HG03520 (cell line): ENCODE measurements around the gene TBCD.

ENCODE experiments used
- ATAC-seq: cut with Tn5 transposase; IDR thresholded peaks from one replicate; pipeline ENCODE4 v1.9.1; 2021; ENCODE audit warnings: mild to moderate bottlenecking, moderate library complexity; ENCODE audit not compliant: unreplicated experiment

TBCD gene

GRCh38 chr17:82789806-82790205, 37.9 kb downstream of the TBCD start:
- ATAC-seq, result no peak

DNA sequence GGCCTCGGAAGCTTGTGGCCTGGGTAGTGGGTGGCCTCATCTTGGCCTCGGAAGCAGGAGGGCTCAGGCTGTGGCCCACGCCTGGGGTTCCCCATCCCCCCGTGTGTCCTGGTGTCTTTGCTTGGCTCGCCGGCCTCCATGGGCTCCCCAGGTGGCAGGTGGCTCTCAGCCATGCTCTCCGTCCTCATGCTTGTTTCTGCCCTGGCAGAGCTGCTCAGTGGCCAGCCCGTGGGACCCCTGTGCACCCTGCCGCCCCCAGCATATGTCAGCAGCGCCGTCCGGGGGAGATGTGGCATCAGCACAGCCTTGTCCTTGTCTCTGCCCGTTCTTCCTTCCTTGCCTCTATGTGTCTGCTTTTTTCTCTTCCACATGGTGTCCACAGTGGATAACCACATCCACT, 38.5 kb downstream of the TBCD start:
- ATAC-seq, result no peak

DNA sequence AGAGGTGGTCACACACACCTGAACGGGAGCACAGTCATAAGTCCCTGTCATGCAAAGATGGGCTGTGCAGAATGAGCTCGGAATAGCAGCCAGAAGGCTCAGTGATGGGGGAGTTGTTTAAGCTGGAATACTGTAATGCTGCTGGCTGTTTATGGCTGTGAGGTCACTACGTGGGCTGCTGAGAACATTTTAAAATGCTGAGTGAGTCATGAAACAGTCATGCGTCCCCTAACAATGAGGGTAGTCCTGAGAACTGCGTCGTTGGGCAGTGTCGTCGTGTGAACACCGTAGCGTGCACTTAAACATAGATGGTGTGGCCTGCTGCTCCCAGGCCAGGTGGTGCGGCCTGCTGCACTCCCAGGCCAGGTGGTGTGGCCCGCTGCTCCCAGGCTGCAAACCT, 39.7 kb downstream of the TBCD start:
- no peak for ATAC-seq

DNA sequence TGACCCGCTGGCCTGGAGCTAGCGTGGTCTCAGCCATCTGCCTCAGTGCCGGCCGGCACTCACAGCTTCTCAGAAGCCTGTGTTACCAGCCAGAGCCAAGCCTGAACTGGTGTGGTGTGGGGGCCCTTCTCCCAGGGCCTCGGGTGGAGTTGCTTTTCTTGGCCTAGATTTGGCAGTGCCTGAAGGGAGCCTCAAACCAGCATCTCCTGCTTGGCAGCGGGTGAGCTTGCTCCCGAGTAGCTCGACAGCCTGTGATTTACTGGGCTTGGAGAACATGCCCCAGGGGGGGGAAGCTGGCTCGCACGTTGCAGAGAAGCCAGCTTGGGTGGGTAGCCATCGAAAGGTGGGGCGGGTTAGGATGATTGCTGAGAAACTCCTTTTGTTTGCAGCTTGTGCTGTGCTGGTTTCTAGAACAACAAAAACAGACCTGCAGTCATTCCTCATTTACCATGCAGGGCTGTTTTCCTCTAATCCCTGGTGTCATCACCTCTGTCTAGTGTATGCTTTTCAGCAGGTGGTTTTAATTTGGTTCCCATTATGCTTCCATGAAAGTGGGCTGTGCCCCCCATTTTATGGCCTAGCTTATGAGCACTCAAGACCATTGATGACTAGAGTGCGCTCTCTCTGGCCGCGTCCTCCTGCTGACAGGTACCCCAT, 42.2 kb downstream of the TBCD start:
- no peak for ATAC-seq

GRCh38 chr17:82794781-82795482, 43.1 kb downstream of the TBCD start:
- ATAC-seq, result no peak

DNA sequence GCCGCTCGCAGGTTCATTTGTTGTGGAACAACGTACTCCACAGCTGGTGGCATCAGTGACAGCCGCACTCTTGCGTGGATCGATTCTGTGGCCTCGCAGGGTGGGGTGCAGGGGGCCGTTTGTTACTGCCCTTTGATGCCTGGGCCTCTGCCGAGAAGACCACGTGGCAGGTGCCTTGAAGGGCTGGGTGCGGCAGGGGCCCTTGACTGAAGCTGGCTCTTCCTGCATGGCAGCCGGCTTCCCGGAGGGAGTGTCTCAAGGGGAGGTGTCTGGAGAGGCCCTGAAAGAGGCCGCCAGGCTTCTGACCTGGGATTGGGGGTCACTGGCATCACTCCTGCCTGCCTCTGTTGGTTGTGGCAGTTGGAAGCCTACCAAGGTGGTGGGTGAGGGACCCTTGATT, 43.8 kb downstream of the TBCD start:
- no peak for ATAC-seq

DNA sequence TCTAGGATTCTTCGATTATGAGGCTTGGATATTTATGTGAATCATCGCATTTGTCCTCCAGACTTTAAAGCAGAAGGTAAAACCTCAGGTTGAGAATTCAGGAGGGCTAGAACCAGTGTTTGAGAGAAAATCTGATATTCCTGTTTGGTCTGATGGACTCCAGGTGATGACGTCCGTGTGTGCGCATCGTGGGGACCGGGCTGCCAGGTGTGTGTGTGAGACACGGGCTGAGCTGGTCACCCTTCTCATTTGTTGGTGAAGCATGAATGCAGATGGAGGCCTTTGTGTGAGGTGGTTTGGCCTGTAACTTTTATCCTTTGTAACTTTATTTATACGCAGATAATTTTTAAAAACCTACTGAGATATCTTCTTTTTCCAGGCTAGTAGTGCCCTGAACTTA, 45.2 kb downstream of the TBCD start:
- no peak for ATAC-seq

DNA sequence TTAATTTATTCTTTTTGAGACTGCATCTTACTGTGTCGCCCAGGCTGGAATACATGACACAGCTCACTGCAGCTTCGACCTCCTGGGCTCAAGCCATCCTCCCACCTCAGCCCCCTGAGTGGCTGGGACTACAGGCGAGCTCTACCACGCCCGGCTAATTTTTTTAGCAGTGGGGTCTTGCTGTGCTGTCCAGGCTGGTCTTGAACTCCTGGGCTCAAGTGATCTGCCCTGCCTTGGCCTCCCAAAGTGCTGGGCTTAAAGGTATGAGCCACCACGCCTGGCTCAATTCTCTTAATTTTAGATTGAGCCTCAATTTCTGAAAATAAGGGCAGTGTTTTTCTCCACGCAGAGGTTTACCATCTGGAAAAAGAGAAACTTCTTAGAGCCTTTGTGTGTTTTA, 46.9 kb downstream of the TBCD start:
- no peak for ATAC-seq

DNA sequence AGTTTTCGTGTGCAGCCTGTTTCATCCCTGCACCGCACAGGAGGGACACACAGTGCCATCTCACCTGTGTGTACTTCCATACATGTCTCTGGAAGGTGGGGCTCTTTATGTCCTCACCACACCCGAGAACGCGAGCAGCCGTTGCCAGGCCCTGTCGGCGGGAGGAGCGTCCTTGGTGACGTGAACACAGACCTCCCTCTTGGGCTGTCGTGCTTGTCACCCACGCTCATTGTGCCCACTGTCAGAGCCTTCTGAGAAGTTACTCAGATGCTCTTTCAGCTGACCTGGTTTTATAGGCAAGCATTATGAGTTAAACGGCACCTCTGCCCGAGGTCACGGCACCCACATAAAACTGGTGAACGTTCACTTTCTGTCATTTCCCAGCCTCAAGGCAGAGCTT, 47.7 kb downstream of the TBCD start:
- ATAC-seq, result no peak

DNA sequence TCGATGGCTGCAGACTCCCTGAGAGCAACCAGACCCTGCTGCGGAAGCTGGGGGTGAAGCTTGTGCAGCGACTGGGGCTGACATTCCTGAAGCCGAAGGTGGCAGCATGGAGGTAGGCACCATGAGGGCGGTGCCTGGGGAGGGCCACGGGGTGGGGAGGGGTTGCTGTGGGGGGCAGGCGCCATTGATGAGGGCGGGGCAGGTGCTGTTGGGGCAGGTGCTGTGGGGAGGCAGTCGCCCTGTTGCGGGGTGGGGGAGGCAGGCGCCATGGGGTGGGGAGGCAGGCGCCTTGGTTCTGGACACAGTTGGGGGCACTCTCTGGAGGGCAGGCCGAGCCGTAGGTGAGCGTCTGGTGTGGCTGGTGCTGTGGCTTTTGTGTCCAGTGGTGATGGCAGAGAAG, 49.0 kb downstream of the TBCD start:
- ATAC-seq, result no peak

DNA sequence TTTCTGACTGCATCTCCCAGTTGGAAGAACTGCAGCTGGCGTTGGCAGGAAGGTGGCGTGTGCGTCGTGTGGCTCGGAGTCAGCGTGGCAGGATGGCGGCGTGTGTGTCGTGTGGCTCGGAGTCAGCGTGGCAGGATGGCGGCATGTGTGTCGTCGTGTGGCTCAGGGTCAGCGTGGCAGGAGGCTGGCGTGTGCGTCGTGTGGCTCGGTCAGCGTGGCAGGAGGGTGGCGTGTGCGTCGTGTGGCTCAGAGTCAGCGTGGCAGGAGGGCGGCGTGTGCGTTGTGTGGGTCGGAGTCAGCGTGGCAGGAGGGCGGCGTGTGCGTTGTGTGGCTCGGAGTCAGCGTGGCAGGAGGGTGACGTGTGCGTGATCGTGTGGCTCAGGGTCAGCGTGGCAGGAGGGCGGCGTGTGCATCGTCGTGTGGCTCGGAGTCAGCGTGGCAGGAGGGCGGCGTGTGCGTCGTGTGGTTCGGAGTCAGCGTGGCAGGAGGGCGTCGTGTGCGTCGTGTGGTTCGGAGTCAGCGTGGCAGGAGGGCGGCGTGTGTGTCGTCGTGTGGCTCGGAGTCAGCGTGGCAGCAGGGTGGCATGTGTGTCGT, 49.6 kb downstream of the TBCD start:
- no peak for ATAC-seq

DNA sequence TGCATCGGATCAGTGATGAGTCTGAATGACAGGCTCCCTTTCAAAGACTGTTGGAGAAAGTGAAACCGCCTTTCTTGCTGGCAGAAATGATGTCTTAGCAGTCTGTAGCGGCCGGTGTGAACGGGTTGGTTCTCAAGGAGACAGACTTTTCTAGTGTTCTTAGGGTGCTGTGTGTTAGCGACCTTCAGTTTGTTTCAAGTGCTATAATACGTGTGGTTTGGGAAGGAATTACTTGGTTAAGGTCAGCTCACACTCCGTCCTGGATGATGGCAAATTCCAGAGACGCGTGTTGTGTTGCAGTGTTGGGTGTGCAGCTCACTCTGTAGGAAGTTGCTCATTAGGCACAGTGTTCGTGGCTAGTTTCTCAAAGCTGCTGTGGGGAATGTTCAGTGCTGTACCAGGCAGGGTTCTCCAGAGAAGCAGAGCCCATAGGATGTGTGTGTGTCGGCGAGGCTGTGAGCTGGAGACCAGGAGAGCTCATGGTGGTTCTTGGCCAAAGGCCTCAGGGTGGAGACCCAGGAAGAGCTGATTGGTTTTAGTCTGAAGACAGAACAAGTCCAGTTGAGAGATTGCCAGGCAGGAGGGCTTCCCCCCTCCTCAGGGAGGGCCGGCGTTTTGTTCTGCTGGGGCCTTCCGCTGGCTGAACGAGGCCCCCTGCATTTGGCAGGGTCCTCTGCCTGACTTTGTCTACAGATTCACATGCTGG, 50.4 kb downstream of the TBCD start:
- no peak for ATAC-seq

- no peak for ATAC-seq
These were observed 51.3 kb downstream of the TBCD start for GRCh38 chr17:82803185-82803584.

GRCh38 chr17:82803606-82804005, 51.7 kb downstream of the TBCD start:
- no peak for ATAC-seq

DNA sequence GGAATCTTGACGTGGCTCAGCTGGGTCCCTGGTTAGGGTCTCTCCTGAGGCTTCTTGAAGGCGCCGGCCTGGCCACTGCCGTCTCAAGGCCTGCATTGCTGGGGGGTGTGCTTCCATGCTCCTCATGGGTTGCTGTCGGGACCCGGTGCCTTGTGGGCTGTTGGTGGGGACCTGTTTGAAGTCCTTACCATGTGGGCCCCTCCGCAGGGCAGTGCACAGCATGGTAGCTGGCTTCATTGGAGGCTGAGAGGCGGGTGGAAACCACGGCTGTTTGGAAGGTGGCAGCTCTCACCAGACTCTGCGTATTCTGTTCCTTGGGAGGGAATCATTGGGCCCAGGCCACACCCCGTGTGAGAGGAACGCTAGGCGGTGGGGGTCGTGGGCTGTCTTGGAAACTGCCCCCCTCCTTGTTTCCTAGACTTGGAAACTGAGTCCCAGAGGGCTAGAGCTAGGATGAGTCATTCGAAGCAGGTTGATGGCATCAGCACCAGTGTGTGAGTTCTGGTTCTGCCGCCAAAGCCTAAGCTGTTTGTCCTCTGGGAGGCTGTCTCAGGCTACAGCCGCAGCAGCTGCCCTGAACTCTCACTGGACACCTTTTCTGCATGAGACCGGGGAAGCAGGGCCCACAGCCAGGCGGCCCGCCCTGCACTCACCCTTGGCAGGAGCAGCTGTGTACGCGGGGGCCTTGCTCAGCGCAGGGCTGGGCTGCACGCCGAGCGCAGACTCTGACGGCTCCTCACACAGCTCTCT, 52.8 kb downstream of the TBCD start:
- no peak for ATAC-seq

- no peak for ATAC-seq
These were observed 53.4 kb downstream of the TBCD start for GRCh38 chr17:82805254-82805653.

GRCh38 chr17:82805823-82806222, 54.0 kb downstream of the TBCD start:
- ATAC-seq, result no peak

- ATAC-seq, result no peak
These were observed 54.8 kb downstream of the TBCD start for GRCh38 chr17:82806645-82807044.

DNA sequence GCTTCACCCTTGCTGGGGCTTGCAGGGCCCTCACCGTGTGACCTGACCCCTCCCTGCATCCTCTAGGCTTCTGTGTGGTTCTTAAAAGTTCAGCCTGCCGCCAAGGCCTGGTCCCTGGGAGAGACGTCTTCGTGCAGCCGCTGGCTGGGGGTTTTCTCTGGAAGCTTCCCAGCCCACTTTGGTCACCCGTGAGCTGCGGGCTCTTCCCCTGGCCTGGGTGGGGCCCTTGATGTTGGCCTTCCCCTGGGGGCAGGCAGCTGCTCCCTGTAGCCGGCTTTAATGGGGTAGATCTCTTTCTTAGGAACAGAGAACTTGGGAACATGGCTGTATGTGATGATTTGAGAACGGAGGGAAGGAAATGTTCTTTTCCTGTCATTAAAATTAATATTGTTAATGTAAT, 55.2 kb downstream of the TBCD start:
- ATAC-seq, result no peak

DNA sequence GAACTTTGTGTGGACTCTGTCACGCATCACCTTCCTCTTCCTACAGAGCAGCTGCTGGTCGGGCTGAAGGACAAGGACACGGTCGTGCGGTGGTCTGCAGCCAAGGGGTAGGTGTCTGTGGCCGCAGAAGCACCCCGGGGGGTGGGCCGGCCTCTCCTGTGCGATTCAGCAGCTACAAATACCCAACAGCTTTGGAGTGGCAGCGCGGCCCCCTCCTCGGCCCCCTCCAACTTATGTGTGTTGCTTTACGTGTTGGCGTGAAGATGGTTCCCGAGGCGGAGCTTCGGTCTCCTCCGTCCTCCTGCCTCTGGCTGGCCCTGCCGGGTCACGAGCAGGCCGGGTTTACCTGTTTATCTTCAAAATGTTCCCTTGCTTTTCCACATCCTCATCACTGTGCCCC, 55.7 kb downstream of the TBCD start:
- ATAC-seq, result no peak

- ATAC-seq, result no peak
These were observed 56.1 kb downstream of the TBCD start for GRCh38 chr17:82808006-82808405.
